HUES6 (cell line): ENCODE data around the gene FOXE1.

ENCODE experiments used
- H3K27ac ChIP-seq: 2 replicates; pipeline ENCODE4 v1.7.0; 2013; ENCODE audit warnings: low read depth, mild to moderate bottlenecking, low read length, inconsistent platforms
- H3K27me3 ChIP-seq: 2 replicates; pipeline ENCODE4 v1.6.1; 2013; ENCODE audit warnings: low read length; ENCODE audit not compliant: control insufficient read depth, insufficient read depth
- H3K36me3 ChIP-seq: 2 replicates; pipeline ENCODE4 v1.6.1; 2013; ENCODE audit warnings: low read length; ENCODE audit not compliant: control insufficient read depth, insufficient read depth
- H3K4me1 ChIP-seq: 2 replicates; pipeline ENCODE4 v1.6.1; 2013; ENCODE audit warnings: low read length; ENCODE audit not compliant: control insufficient read depth, insufficient read depth
- H3K4me3 ChIP-seq: 2 replicates; pipeline ENCODE4 v1.5.1; 2013; ENCODE audit warnings: low read depth, low read length
- H3K9ac ChIP-seq: one replicate; pipeline ENCODE4 v1.6.1; 2013; ENCODE audit warnings: mild to moderate bottlenecking, low read length
- H3K9me3 ChIP-seq: 2 replicates; pipeline ENCODE4 v1.6.1; 2013; ENCODE audit warnings: low read depth, low read length; ENCODE audit not compliant: control insufficient read depth, insufficient read depth

FOXE1 gene

DNA sequence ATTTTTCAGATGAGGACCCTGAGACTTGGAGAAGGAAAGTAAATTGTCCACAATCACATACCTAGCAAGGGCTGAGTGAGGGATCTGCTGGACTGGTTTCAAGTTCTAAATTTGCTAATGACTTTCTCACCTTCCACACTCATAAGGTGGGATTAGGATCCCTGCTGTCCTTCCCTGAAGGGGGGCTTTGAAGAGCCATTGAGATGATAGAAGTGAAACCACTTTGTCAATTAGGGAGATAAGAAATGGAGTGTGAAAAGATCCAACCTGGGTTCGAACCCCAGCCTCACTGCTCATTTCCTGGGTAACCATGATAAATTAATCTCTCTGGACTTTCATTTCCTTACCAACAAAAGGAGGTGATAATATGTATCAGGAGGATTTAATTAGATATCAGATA is 32.7 kb upstream of the FOXE1 start:
- Histone ChIP-seq H3K9me3 (no peaks in the 10 kb centered on the region; the same call in 1 of the 2 replicates), H3K27me3 (peaks cover 28% of the 10 kb centered on the region), H3K9ac (no peak overlapping the region), H3K4me3 (no peak overlapping the region), H3K36me3 (no peaks in the 10 kb centered on the region), H3K27ac (no peak overlapping the region), H3K4me1 (peaks cover 3% of the 10 kb centered on the region; the same call in 1 of the 2 replicates)

DNA sequence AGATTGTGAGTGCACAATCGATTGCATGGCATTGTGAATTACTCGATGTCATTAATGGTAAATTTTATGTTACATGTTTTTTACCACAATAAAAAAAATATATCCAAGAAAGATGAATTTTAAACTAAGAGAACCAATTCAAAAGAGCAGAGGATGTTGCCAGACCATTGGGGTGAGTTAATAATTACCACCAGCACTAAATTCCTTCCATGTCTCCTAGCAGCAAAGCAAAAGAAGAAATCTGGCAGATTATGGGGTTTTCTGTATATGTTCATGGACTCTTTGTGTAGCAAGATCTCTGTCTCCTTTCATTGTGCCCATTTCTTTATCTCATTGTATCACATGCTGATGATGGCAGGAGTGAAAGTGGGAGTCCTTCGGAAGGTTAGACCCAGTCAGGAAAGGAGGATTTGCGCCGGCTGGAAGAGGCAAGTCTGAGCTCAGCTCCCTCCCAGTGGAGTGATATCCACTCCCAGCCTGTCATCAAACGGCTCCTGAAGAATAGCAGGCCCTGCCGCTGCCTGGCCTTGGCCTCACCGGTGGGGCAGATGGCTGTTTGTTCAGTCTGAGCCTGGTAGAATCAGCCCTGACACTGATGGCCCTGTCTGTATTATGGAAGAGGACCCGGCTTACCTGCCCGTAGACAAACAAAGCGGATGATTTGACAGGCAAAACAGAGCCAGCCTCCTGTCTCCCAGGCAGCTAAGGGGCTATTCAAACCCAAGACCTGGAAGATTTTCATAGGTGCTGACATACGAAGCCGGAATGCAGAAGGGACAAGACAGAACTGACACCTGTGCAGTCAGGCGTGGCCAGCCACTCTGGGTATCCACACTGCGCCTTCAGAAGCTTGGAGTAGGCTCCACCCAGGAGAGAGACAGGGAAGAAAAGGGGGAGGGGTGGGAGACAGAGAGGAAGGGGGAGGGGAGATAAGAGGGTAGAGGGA is 21.9 kb upstream of the FOXE1 start:
- peaks cover 22% of the 10 kb centered on the region for H3K27me3 ChIP-seq
- no peaks in the 10 kb centered on the region for H3K36me3 ChIP-seq
- H3K4me3 ChIP-seq = peak overlapping the region; percentile 48
- no peaks in the 10 kb centered on the region for H3K9me3 ChIP-seq
- no peak overlapping the region for H3K9ac ChIP-seq
- H3K4me1 ChIP-seq = peaks cover 15% of the 10 kb centered on the region
- no peak overlapping the region for H3K27ac ChIP-seq

DNA sequence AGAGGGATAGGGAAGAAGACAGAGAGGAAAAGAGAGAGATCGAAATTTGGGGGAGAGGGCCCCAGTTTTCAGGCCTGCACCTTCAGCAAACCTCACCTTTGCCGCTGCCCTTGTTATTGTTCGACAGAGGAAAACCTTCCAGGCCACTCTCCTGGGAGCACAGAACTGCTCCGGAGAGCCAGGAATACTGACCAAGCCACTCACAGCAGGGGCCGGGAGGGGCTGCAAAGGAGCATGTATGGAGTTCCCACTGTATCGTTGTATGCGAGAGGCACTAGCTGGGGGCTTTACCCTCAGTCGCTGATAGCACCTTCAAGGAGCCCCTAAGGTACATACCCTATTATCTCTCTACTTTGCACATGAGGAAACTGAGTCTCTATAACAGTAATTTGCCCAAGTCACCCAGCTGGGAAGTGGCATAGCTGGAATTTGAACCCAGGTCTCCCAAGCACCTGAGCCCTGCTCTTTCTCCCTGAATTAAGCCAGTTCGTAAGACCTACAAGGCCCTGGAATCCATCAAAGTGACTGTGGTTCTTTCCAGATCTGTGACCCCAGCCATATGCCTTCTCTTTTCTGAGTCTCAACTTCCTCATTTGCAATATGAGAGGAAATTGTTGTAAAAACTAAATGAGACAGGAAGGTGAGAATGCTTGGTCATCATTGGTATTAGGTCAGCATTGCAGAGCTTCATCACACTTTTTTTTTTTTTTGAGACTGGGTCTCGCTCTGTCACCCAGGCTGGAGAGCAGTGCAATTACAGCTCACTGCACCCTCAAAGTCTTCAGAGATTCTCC is 21.0 kb upstream of the FOXE1 start:
- no peak overlapping the region for H3K9ac ChIP-seq
- H3K4me3 ChIP-seq = peak overlapping the region; percentile 48; the same call in 1 of the 2 replicates
- H3K27me3 ChIP-seq = peaks cover 19% of the 10 kb centered on the region
- no peaks in the 10 kb centered on the region for H3K36me3 ChIP-seq
- no peak overlapping the region for H3K27ac ChIP-seq
- peaks cover 15% of the 10 kb centered on the region for H3K4me1 ChIP-seq
- H3K9me3 ChIP-seq = no peaks in the 10 kb centered on the region

DNA sequence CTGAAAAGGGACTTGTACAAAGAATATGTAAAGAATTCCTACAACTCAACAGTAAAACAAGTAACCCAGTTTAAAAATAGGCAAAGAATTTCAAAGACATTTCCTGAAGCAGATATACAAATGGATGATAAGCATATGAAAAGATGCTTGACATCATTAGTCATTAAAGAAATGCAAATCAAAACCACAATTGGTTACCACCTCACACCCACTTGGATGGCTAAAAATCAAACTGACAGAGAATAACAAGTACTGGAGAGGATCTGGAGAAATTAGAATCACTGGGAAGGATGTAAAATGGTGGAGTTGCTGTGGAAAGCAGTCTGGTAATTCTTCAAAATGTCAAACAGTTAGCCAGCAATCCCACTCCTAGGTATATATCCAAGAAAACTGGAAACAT is 12.5 kb upstream of the FOXE1 start:
- H3K9ac ChIP-seq = no peak overlapping the region
- no peaks in the 10 kb centered on the region for H3K4me1 ChIP-seq
- no peak overlapping the region for H3K27ac ChIP-seq
- no peaks in the 10 kb centered on the region for H3K36me3 ChIP-seq
- H3K27me3 ChIP-seq = peaks cover 9% of the 10 kb centered on the region
- no peak overlapping the region for H3K4me3 ChIP-seq
- H3K9me3 ChIP-seq = no peaks in the 10 kb centered on the region

DNA sequence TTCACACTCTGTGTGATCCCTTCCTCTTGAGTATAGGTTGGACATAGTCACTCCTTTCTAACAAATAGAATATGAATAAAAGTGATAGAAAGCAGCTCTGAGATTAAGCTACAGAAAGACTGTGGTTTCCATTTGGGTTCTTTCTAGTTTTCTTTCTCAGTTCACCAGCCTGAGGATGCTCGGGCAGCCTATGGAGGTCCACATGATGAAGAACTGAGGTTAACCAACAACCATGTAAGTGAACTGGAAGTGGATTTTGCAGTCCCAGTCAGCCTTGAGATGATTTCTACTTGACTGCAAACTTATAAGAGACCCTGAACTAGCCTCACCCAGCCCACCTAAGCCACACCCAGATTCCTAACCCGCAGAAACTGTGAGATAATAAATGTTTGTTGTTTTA is 10.1 kb upstream of the FOXE1 start:
- H3K27me3 ChIP-seq = peaks cover 33% of the 10 kb centered on the region
- H3K36me3 ChIP-seq = no peaks in the 10 kb centered on the region
- no peak overlapping the region for H3K4me3 ChIP-seq
- H3K27ac ChIP-seq = no peak overlapping the region
- no peaks in the 10 kb centered on the region for H3K9me3 ChIP-seq
- peaks cover 6% of the 10 kb centered on the region; the same call in 1 of the 2 replicates for H3K4me1 ChIP-seq
- no peak overlapping the region for H3K9ac ChIP-seq

GRCh38 chr9:97845130-97845529 is 7.9 kb upstream of the FOXE1 start:
- H3K27ac ChIP-seq = no peak overlapping the region
- no peak overlapping the region for H3K4me3 ChIP-seq
- H3K4me1 ChIP-seq = peaks cover 20% of the 10 kb centered on the region
- H3K27me3 ChIP-seq = peaks cover 55% of the 10 kb centered on the region
- no peaks in the 10 kb centered on the region for H3K9me3 ChIP-seq
- H3K9ac ChIP-seq = no peak overlapping the region
- H3K36me3 ChIP-seq = no peaks in the 10 kb centered on the region

GRCh38 chr9:97845763-97846162 is 7.3 kb upstream of the FOXE1 start:
- Histone ChIP-seq H3K27me3 (peaks cover 61% of the 10 kb centered on the region), H3K4me3 (no peak overlapping the region), H3K27ac (no peak overlapping the region), H3K4me1 (peaks cover 20% of the 10 kb centered on the region), H3K9ac (no peak overlapping the region), H3K36me3 (no peaks in the 10 kb centered on the region), H3K9me3 (no peaks in the 10 kb centered on the region)

GRCh38 chr9:97846347-97846746 is 6.7 kb upstream of the FOXE1 start:
- Histone ChIP-seq H3K27ac (no peak overlapping the region), H3K36me3 (no peaks in the 10 kb centered on the region), H3K9me3 (no peaks in the 10 kb centered on the region), H3K9ac (no peak overlapping the region), H3K4me1 (peaks cover 22% of the 10 kb centered on the region), H3K27me3 (peaks cover 67% of the 10 kb centered on the region), H3K4me3 (no peak overlapping the region)

DNA sequence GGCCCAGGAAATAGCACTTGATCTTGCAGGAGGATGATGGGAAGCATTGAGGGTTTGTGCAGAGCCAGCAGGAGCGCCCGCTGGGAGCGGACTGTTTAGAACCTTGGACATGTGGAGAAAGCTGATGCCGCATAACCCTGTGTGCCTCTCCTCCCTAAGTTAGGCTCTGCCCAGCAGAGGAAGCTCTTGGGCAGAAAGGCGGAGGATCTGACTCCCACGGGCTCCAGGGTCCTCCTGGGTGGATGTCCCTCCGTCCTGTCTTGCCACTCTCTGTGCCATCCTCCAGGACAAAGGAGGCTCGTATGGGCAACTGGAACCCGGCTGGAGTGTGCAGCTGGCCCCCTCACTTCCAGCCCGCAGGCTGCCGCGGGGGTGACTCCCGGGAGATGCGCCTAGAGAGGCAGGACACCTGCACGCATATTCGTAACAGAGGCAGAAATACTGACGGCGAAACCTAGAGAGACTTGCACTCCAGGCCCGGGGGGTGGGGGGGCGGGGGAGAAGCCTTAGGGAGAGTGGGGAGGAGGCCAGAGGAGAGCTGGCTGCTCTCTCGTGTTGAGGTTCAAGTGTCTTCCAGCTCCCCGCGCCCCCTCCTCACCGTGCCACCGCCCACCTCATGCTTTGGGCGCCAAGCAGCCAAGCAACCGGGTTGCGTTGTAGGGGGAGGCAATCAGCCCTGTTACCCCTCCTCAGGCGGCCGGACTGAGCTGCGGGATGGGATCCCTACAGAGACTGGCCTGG is 5.4 kb upstream of the FOXE1 start:
- Histone ChIP-seq H3K9ac (no peak overlapping the region), H3K9me3 (no peaks in the 10 kb centered on the region), H3K36me3 (no peaks in the 10 kb centered on the region), H3K27me3 (peaks cover 80% of the 10 kb centered on the region), H3K4me1 (peaks cover 30% of the 10 kb centered on the region), H3K4me3 (peak overlapping the region; percentile 54), H3K27ac (no peak overlapping the region)

- Histone ChIP-seq H3K4me3 (peak overlapping the region; percentile 54), H3K9me3 (no peaks in the 10 kb centered on the region), H3K4me1 (peaks cover 30% of the 10 kb centered on the region), H3K36me3 (no peaks in the 10 kb centered on the region), H3K9ac (no peak overlapping the region), H3K27me3 (peaks cover 85% of the 10 kb centered on the region), H3K27ac (no peak overlapping the region)
These were observed 4.9 kb upstream of the FOXE1 start for GRCh38 chr9:97848215-97848479.
